Measurements from ENCODE around the gene PYGB. TPM values are rescaled to one million over a fixed set of nuclear protein-coding genes. Genes with fewer than 3 reads are reported as not detected.

The PYGB gene
- total RNA-seq, 2 experiments from 2014 or later, result 26.3 to 27.5 TPM

DNA sequence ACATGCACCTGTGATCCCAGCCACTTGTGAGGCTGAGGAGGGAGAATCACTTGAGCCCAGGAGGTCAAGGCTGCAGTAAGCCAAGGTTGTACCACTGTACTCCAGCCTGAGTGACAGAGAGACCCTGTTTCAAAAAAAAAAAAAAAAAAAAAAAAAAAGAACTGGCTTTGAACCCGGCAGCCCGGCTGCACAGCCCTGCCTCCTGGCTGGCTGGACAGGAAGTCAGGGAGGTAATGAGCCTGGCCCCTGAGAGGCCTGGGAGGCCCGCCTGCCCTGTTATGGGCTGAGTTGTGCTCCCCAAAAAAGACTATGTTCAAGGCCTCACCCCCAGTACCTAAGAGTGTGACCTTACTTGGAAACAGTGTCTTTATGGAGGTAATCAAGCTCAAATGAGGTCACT lies 77.2 kb downstream of the PYGB start:
- no peak overlapping the region for H3K4me3 ChIP-seq (ENCODE audit: low read length)
- TF ChIP-seq, protein P1, sequence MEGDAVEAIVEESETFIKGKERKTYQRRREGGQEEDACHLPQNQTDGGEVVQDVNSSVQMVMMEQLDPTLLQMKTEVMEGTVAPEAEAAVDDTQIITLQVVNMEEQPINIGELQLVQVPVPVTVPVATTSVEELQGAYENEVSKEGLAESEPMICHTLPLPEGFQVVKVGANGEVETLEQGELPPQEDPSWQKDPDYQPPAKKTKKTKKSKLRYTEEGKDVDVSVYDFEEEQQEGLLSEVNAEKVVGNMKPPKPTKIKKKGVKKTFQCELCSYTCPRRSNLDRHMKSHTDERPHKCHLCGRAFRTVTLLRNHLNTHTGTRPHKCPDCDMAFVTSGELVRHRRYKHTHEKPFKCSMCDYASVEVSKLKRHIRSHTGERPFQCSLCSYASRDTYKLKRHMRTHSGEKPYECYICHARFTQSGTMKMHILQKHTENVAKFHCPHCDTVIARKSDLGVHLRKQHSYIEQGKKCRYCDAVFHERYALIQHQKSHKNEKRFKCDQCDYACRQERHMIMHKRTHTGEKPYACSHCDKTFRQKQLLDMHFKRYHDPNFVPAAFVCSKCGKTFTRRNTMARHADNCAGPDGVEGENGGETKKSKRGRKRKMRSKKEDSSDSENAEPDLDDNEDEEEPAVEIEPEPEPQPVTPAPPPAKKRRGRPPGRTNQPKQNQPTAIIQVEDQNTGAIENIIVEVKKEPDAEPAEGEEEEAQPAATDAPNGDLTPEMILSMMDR (IDR thresholded peaks at IDR 0.05), result no peak
- H3K27me3 Mint-ChIP-seq, result no peaks in the 10 kb centered on the region
- H3K9me3 ChIP-seq (ENCODE audit: control insufficient read depth in 1 of 2, insufficient read depth in 1 of 2, low read length in 2 of 2), result no peaks in the 10 kb centered on the region
- intact Hi-C loops (cut with DNase I, micrococcal nuclease), result no loop called here
- POLR2A ChIA-PET, result no interaction called here
- CTCF ChIA-PET, result no interaction called here
- no peak overlapping the region for H3K27ac Mint-ChIP-seq
- peaks cover 22% of the 10 kb centered on the region for H3K4me1 Mint-ChIP-seq (ENCODE audit: low read depth)
- peaks cover 16% of the 10 kb centered on the region for H3K36me3 ChIP-seq (ENCODE audit: insufficient read depth, low read length)
- H3K36me3 Mint-ChIP-seq (ENCODE audit: low read depth), result peaks cover 30% of the 10 kb centered on the region
- no peaks in the 10 kb centered on the region for H3K9me3 Mint-ChIP-seq
- ATAC-seq (ENCODE audit: poor library complexity) (no peak), DNase-seq (no peak)
- peaks cover 4% of the 10 kb centered on the region for H3K4me1 ChIP-seq (ENCODE audit: insufficient read depth, low read length)
- H3K27ac ChIP-seq (ENCODE audit: low read depth in 1 of 2, low read length in 2 of 2), result no peak overlapping the region
- H3K4me3 Mint-ChIP-seq, result no peak overlapping the region
- no peaks in the 10 kb centered on the region for H3K27me3 ChIP-seq (ENCODE audit: control insufficient read depth in 1 of 2, insufficient read depth in 2 of 2, low read length in 2 of 2)

DNA sequence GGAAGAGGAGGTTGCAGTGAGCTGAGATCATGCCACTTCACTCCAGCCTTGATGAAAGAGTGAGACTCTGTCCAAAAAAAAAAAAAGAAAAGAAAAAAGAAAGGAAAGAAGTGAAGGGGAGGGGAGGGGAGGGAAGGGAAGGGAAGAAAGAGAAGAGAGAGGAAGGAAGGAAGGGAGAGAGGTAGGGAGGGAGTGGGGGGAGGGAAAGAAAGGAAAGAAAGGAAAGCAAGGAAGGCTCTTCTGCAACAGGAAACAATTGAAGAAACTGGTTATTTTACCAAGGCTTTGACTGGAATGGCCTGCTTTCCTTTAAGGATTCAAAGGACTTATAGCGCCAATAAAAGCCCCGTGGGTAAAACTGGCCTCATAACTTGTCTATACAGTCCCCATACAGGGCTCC lies 78.1 kb downstream of the PYGB start:
- no peak overlapping the region for H3K4me3 ChIP-seq (ENCODE audit: low read length)
- ChIA-PET CTCF (no interaction called here), POLR2A (no interaction called here)
- H3K36me3 ChIP-seq (ENCODE audit: insufficient read depth, low read length), result peaks cover 12% of the 10 kb centered on the region
- DNase-seq (no peak), ATAC-seq (ENCODE audit: poor library complexity) (no peak)
- H3K4me3 Mint-ChIP-seq, result no peak overlapping the region
- H3K9me3 Mint-ChIP-seq, result no peaks in the 10 kb centered on the region
- H3K27ac Mint-ChIP-seq, result no peak overlapping the region
- no peaks in the 10 kb centered on the region for H3K9me3 ChIP-seq (ENCODE audit: control insufficient read depth in 1 of 2, insufficient read depth in 1 of 2, low read length in 2 of 2)
- H3K4me1 Mint-ChIP-seq (ENCODE audit: low read depth), result peaks cover 24% of the 10 kb centered on the region
- no peaks in the 10 kb centered on the region for H3K27me3 Mint-ChIP-seq
- peaks cover 7% of the 10 kb centered on the region for H3K4me1 ChIP-seq (ENCODE audit: insufficient read depth, low read length)
- H3K36me3 Mint-ChIP-seq (ENCODE audit: low read depth), result peaks cover 34% of the 10 kb centered on the region
- H3K27me3 ChIP-seq (ENCODE audit: control insufficient read depth in 1 of 2, insufficient read depth in 2 of 2, low read length in 2 of 2), result no peaks in the 10 kb centered on the region
- intact Hi-C loops (cut with DNase I, micrococcal nuclease), result no loop called here
- no peak overlapping the region for H3K27ac ChIP-seq (ENCODE audit: low read depth in 1 of 2, low read length in 2 of 2)
- TF ChIP-seq, protein P1 (IDR thresholded peaks at IDR 0.05), result no peak

DNA sequence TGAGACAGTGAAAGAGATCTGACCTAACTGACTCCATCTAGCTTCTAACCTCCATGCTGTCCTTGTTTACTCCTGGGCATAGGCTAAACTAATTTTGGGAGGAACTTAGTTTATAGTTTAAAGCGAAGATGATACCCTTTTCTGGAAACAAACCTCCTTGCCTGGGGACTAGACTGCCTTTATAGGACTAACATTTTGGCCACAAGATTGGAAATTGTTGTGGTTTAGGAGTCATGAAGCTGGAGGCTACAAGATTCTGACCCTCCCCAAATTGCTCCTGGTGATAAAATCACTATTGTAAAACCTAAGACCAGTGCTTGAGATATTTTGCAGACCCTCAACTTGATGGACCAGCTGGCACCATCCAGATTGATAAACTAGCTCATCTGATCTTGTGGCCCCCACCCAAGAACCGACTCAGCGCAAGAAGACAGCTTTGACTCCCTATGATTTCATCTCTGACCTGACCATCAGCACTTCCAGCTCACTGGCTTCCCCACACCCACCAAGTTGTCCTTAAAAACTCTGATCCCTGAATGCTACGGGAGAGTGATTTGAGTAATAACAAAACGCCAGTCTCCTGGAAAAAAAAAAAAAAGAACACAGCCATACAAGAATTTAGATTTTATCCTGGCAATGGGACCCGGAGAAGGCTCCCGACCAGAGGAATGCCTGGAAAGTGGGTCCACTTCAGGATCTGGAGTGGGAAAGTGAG lies 79.8 kb downstream of the PYGB start:
- peaks cover 7% of the 10 kb centered on the region for H3K4me1 ChIP-seq (ENCODE audit: insufficient read depth, low read length)
- H3K27ac Mint-ChIP-seq, result no peak overlapping the region
- intact Hi-C loops (cut with DNase I, micrococcal nuclease), result no loop called here
- no peak overlapping the region for H3K4me3 Mint-ChIP-seq
- ATAC-seq (ENCODE audit: poor library complexity), result no peak
- H3K36me3 ChIP-seq (ENCODE audit: insufficient read depth, low read length), result peaks cover 5% of the 10 kb centered on the region
- H3K36me3 Mint-ChIP-seq (ENCODE audit: low read depth), result peaks cover 27% of the 10 kb centered on the region
- H3K27ac ChIP-seq (ENCODE audit: low read depth in 1 of 2, low read length in 2 of 2), result no peak overlapping the region
- no peak overlapping the region for H3K4me3 ChIP-seq (ENCODE audit: low read length)
- ChIA-PET POLR2A (no interaction called here), CTCF (no interaction called here)
- TF ChIP-seq, protein P1 (IDR thresholded peaks at IDR 0.05), result no peak
- DNase-seq, result no peak
- no peaks in the 10 kb centered on the region for H3K9me3 ChIP-seq (ENCODE audit: control insufficient read depth in 1 of 2, insufficient read depth in 1 of 2, low read length in 2 of 2)
- H3K27me3 ChIP-seq (ENCODE audit: control insufficient read depth in 1 of 2, insufficient read depth in 2 of 2, low read length in 2 of 2), result no peaks in the 10 kb centered on the region
- no peaks in the 10 kb centered on the region for H3K27me3 Mint-ChIP-seq
- peaks cover 30% of the 10 kb centered on the region for H3K4me1 Mint-ChIP-seq (ENCODE audit: low read depth)
- no peaks in the 10 kb centered on the region for H3K9me3 Mint-ChIP-seq
